ENCODE results near the gene C3orf20. TPM values are rescaled to one million over a fixed set of nuclear protein-coding genes. Genes with fewer than 3 reads are reported as not detected.

C3orf20 gene
- total RNA-seq, 1 experiment from 2014 or later, result 0.28 TPM

DNA sequence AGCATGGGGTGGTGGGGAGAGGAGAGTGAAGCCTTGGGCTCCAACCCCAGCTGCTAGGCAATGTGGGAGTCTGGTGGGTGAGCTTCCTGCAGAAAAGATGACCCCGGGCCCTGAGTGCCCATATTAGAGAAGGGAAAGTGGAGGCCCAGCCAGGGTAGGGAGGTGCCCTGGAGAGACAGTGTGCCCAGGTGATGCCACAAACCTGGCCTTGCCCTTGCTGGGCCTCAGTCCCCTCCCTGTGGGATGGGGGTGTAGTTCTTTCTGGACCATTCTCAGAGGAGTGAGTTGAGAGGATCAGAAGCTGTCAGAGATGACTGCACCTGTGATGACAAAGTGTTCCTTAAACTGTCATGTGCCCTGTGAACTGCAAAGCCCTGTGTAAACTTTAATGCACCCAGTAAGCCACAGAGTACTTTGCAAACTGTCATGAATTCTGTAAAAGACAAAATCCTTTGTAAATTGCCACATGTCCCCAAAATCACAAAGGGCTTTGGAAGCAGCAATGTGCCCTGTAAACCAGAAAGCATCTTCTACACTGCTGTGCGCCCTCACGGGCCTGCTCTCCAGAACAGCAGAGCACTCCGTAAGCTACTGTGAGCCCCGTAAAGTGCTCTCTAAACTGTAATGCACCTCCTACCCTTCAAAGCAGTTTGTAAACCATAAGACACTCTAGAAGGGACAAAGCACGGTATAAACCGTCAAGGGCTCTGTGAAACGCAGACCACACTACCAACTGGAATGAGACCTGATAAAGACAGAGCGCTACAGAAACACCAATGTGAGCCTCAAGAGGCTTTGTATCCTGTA is 92.5 kb downstream of the C3orf20 start:
- no peak overlapping the region for H3K27ac Mint-ChIP-seq (ENCODE audit: unreplicated experiment)
- no peaks in the 10 kb centered on the region for H3K4me1 Mint-ChIP-seq (ENCODE audit: low read depth, unreplicated experiment)
- BruUV-seq (replicated peaks), result no TSS peak
- no peaks in the 10 kb centered on the region for H3K36me3 Mint-ChIP-seq (ENCODE audit: insufficient read depth, unreplicated experiment)
- no peak for DNase-seq
- no peak overlapping the region for H3K4me3 Mint-ChIP-seq (ENCODE audit: low read depth, unreplicated experiment)
- CTCF ChIA-PET, result no interaction called here
- intact Hi-C loops (cut with micrococcal nuclease; ENCODE audit: unreplicated experiment), result no loop called here
- TF ChIP-seq, protein P1, sequence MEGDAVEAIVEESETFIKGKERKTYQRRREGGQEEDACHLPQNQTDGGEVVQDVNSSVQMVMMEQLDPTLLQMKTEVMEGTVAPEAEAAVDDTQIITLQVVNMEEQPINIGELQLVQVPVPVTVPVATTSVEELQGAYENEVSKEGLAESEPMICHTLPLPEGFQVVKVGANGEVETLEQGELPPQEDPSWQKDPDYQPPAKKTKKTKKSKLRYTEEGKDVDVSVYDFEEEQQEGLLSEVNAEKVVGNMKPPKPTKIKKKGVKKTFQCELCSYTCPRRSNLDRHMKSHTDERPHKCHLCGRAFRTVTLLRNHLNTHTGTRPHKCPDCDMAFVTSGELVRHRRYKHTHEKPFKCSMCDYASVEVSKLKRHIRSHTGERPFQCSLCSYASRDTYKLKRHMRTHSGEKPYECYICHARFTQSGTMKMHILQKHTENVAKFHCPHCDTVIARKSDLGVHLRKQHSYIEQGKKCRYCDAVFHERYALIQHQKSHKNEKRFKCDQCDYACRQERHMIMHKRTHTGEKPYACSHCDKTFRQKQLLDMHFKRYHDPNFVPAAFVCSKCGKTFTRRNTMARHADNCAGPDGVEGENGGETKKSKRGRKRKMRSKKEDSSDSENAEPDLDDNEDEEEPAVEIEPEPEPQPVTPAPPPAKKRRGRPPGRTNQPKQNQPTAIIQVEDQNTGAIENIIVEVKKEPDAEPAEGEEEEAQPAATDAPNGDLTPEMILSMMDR (IDR thresholded peaks at IDR 0.05; ENCODE audit: unreplicated experiment), result no peak
- H3K9me3 Mint-ChIP-seq (ENCODE audit: low read depth, unreplicated experiment), result no peaks in the 10 kb centered on the region
- peaks cover 85% of the 10 kb centered on the region for H3K27me3 Mint-ChIP-seq (ENCODE audit: unreplicated experiment)

DNA sequence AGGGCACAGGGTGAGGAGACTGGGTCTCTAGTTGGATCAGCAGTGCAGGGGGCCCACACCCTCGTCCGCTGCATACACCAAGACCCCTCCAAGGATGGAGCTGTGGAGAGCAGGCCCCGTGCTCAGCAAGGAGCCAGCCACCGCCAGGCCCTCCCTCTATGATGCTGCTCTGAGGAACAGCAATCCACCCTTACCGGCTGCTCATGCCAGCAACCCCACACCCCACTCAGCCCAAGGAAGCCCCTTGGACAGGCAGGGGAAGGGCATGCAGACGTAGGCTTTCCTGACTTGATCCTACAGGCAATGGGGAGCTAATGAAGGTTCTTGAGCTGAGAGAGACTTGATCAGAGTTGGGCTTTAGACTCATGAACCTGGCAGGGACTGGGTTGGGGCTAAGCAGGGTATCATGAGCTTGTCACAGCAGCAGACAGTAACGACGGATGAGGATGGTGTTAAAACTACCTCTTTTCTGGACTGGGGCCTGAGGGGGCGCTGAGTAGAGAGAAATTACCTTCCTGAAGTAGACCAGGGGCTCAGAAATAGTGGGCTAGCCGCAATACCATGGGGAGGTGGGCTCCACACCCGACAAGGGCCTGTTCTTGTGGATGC is 93.3 kb downstream of the C3orf20 start:
- no peak for DNase-seq
- intact Hi-C loops (cut with micrococcal nuclease; ENCODE audit: unreplicated experiment), result no loop called here
- no peaks in the 10 kb centered on the region for H3K9me3 Mint-ChIP-seq (ENCODE audit: low read depth, unreplicated experiment)
- TF ChIP-seq, protein P1 (IDR thresholded peaks at IDR 0.05; ENCODE audit: unreplicated experiment), result no peak
- CTCF ChIA-PET, result no interaction called here
- BruUV-seq (replicated peaks), result no TSS peak
- H3K4me3 Mint-ChIP-seq (ENCODE audit: low read depth, unreplicated experiment), result no peak overlapping the region
- no peak overlapping the region for H3K27ac Mint-ChIP-seq (ENCODE audit: unreplicated experiment)
- peaks cover 76% of the 10 kb centered on the region for H3K27me3 Mint-ChIP-seq (ENCODE audit: unreplicated experiment)
- H3K36me3 Mint-ChIP-seq (ENCODE audit: insufficient read depth, unreplicated experiment), result no peaks in the 10 kb centered on the region
- no peaks in the 10 kb centered on the region for H3K4me1 Mint-ChIP-seq (ENCODE audit: low read depth, unreplicated experiment)

DNA sequence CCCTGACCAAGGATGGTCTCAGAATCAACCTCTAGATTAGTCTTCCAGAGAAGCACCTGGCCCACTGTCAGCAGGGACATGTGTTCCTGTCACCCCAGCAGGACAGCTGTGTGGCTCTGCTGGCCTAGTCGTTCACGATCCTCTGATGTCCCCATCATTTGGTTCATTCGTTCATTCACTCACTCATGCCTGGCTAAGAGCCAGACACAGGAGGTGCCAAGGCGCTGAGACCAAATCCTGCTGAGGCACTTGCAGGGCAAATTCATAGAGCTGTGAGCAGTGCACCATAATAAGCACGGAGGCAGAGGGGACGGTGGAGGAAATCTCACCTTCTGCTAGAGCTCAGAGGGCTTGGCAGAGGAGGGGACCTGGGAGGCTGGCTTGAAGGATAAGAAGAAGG is 93.9 kb downstream of the C3orf20 start:
- intact Hi-C loops (cut with micrococcal nuclease; ENCODE audit: unreplicated experiment), result no loop called here
- DNase-seq, result no peak
- Mint-ChIP-seq H3K4me3 (ENCODE audit: low read depth, unreplicated experiment) (no peak overlapping the region), H3K4me1 (ENCODE audit: low read depth, unreplicated experiment) (no peaks in the 10 kb centered on the region), H3K27ac (ENCODE audit: unreplicated experiment) (no peak overlapping the region), H3K27me3 (ENCODE audit: unreplicated experiment) (peaks cover 76% of the 10 kb centered on the region), H3K36me3 (ENCODE audit: insufficient read depth, unreplicated experiment) (no peaks in the 10 kb centered on the region), H3K9me3 (ENCODE audit: low read depth, unreplicated experiment) (no peaks in the 10 kb centered on the region)
- CTCF ChIA-PET, result no interaction called here
- no TSS peak for BruUV-seq (replicated peaks)
- TF ChIP-seq, protein P1 (IDR thresholded peaks at IDR 0.05; ENCODE audit: unreplicated experiment), result no peak

DNA sequence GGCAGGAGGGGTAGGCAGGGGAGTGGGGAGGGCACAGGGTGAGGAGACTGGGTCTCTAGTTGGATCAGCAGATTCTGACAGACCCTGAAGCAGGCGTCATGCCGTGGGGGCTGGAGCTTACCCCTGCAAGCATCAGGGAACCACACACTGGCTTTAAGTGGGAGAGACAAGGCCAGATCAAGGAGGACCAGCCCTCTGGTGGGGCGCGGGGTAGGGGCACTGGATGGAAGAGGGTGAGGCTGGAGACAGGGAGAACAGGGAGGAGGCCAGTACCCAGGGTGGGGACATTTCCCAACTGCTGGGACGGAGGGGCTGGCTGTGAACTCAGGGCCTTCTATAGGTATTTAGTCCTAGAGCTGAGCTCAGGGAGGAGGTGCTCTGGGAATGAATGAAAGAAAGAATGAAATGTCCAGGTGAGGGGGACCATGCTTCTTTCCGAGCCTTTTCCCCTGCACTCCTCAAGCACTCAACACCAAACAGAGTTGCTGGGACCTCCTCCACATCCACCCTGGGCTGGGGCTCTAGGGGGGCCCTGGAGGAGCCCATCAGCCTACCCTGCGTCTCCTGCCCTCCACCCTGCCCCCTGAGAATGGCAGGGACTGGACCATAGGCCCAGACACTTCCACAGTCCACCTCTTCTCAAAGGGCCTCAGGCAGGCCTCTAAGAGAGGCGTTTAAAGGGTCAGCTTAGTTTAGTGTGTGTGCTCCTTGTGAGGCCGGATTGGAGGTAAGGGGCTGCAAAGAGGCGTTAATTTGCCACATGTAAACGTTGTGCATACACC is 94.8 kb downstream of the C3orf20 start:
- no peak for DNase-seq
- Mint-ChIP-seq H3K4me3 (ENCODE audit: low read depth, unreplicated experiment) (no peak overlapping the region), H3K36me3 (ENCODE audit: insufficient read depth, unreplicated experiment) (no peaks in the 10 kb centered on the region), H3K4me1 (ENCODE audit: low read depth, unreplicated experiment) (no peaks in the 10 kb centered on the region), H3K9me3 (ENCODE audit: low read depth, unreplicated experiment) (no peaks in the 10 kb centered on the region), H3K27ac (ENCODE audit: unreplicated experiment) (no peak overlapping the region), H3K27me3 (ENCODE audit: unreplicated experiment) (peaks cover 70% of the 10 kb centered on the region)
- TF ChIP-seq, protein P1 (IDR thresholded peaks at IDR 0.05; ENCODE audit: unreplicated experiment), result no peak
- no TSS peak for BruUV-seq (replicated peaks)
- CTCF ChIA-PET, result interaction anchor here (0.6 kb wide), 1 partner anchor 946 kb away, joined by 3 read pairs; no protein-coding TSS in a partner anchor
- intact Hi-C loops (cut with micrococcal nuclease; ENCODE audit: unreplicated experiment), result no loop called here

Measured in Calu3 (cell line).